Upper lobe of left lung (tissue), 6 donors: ENCODE measurements around the gene P4HTM. TPM values are rescaled to one million over a fixed set of nuclear protein-coding genes. Genes with fewer than 3 reads are reported as not detected.

Experiments
- ATAC-seq, 2 donors: fragments of 200-7000 bp; cut with Tn5 transposase; one replicate each; pipeline ENCODE4 v1.9.1; 2022; ENCODE audit warnings: mild to moderate bottlenecking in 2 of 2, moderate library complexity in 2 of 2; ENCODE audit not compliant: low FRiP score in 2 of 2
- DNase-seq, 2 donors: peaks; one replicate each; pipeline ENCODE4 v3.0.0-alpha.2; 2019 to 2020
- H3K27ac ChIP-seq, 4 donors: fragments of 200-600 bp; sonication (generic); one replicate each; pipeline ENCODE4 v1.5.1; 2016 to 2019
- H3K27me3 ChIP-seq, 4 donors: fragments of 200-600 bp; sonication (generic); one replicate each; pipeline ENCODE4 v1.5.1; 2017 to 2019
- H3K36me3 ChIP-seq, 4 donors: fragments of 200-600 bp; sonication (generic); one replicate each; pipeline ENCODE4 v1.5.1; 2016 to 2019
- H3K4me1 ChIP-seq, 4 donors: fragments of 200-600 bp; sonication (generic); one replicate each; pipeline ENCODE4 v1.5.1; 2018 to 2019
- H3K4me3 ChIP-seq, 4 donors: fragments of 200-600 bp; sonication (generic); one replicate each; pipeline ENCODE4 v1.5.1; 2017 to 2019; ENCODE audit warnings: mild to moderate bottlenecking in 2 of 4, moderate library complexity in 1 of 4
- H3K9me3 ChIP-seq, 4 donors: fragments of 200-600 bp; sonication (generic); one replicate each; pipeline ENCODE4 v1.5.1; 2018 to 2019
- EP300 ChIP-seq, 4 donors: sonication (generic); formaldehyde crosslinking; IDR thresholded peaks; one replicate each; pipeline ENCODE4 v1.5.1; 2017; ENCODE audit warnings: antibody characterized with exemption in 4 of 4, control low read depth in 2 of 4
- POLR2A ChIP-seq, 4 donors: fragments of 450-650 bp; IDR thresholded peaks; one replicate each; pipeline ENCODE4 v1.5.1; 2016 to 2017; ENCODE audit warnings: antibody characterized with exemption in 4 of 4, mild to moderate bottlenecking in 2 of 4
- POLR2AphosphoS5 ChIP-seq, 2 donors: sonication (generic); formaldehyde crosslinking; IDR thresholded peaks; one replicate each; pipeline ENCODE4 v1.5.1; 2017; ENCODE audit warnings: antibody characterized with exemption in 2 of 2
- WGBS, 2 donors: methylation state at CpG; one replicate each; pipeline ENCODE4 v1.1.5; 2017 to 2018; 5-methylcytosine and 5-hydroxymethylcytosine counted together
- total RNA-seq, 6 donors: library from RNA; depleted of rRNA in 4 of 6; stranded (reverse); fragments of >200 nt in 4 of 6; gene quantifications; one replicate each; pipeline versions ENCODE4 v1.1.0 to v1.2.1, GENCODE V29; 2016 to 2021
- TF ChIP-seq, protein P1 (sequence below), 6 experiments: fragments of 450-650 bp in 4 of 6; fragments of 200-600 bp in 2 of 6; sonication (generic) in 2 of 6; IDR thresholded peaks; one replicate each; pipeline ENCODE4 v1.5.1; 2016 to 2019; ENCODE audit warnings: antibody characterized with exemption in 6 of 6
- donor health status: DM: no; HTN: no; CAD: no; lungs with moderate emphysema.
- donor health status: DM: no; HTN: yes; CAD: no; lungs with severe emphysema.

Gene P4HTM
- total RNA-seq, 6 donors from 2014 or later: 44.2 to 184 (median 69.9) TPM

DNA sequence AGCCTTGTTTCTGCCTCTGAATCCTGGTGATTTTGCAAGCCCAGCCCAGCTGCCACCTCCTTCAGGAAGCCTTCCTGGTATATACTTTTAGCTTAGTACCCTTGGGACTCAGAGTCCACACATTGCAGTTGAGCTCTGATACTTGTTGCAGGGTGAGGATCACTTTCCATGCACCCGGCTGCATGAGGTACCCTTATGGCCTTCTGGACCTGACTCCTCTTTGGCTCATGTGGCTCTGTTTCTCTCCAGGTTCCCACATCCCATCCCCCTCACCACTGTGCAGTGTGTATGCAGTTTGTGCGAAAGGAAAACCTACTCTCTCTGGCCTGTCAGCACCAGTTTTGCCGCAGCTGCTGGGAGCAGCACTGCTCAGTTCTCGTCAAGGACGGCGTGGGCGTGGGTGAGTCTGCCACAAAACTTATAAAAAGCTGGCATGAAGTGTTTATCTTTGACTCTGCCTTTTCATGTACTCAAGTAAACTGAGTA is 23.1 kb upstream of the P4HTM start:
- no peaks in the 10 kb centered on the region for H3K4me1 ChIP-seq
- no peak for ATAC-seq
- WGBS, 2 donors: 58 to 64% methylated on average over 7 of the region's 7 CpGs
- peak in 1 of 2 donors; percentile 31 for DNase-seq
- no peak overlapping the region for H3K4me3 ChIP-seq
- H3K27me3 ChIP-seq: no peaks in the 10 kb centered on the region
- no peak for TF ChIP-seq POLR2AphosphoS5 (IDR thresholded peaks at IDR 0.05)
- no peak for TF ChIP-seq EP300 (IDR thresholded peaks at IDR 0.05)
- no peak for TF ChIP-seq POLR2A (IDR thresholded peaks at IDR 0.05)
- TF ChIP-seq, protein P1, sequence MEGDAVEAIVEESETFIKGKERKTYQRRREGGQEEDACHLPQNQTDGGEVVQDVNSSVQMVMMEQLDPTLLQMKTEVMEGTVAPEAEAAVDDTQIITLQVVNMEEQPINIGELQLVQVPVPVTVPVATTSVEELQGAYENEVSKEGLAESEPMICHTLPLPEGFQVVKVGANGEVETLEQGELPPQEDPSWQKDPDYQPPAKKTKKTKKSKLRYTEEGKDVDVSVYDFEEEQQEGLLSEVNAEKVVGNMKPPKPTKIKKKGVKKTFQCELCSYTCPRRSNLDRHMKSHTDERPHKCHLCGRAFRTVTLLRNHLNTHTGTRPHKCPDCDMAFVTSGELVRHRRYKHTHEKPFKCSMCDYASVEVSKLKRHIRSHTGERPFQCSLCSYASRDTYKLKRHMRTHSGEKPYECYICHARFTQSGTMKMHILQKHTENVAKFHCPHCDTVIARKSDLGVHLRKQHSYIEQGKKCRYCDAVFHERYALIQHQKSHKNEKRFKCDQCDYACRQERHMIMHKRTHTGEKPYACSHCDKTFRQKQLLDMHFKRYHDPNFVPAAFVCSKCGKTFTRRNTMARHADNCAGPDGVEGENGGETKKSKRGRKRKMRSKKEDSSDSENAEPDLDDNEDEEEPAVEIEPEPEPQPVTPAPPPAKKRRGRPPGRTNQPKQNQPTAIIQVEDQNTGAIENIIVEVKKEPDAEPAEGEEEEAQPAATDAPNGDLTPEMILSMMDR (IDR thresholded peaks at IDR 0.05): no peak
- no peak overlapping the region for H3K27ac ChIP-seq
- H3K9me3 ChIP-seq: no peaks in the 10 kb centered on the region
- peaks cover 34 to 88% (median 61%) of the 10 kb centered on the region in 4 donors for H3K36me3 ChIP-seq

DNA sequence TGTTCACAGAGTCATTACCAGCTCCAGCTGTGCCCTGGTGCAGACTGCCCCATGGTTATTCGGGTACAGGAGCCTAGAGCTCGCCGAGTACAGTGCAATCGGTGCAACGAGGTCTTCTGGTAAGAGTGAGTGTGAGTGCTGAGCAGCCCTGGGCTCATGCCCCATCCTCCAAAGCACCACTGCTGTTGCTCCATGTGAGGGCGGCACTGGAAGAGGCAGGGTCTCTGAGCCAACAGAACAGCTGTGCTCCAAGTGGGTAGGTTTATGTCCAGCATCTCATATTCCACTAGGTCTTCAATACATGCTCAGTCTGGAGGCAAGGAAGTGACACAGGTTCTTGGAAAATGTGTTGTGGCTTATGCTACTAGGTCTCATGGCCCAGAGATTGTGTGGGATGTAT is 19.5 kb upstream of the P4HTM start:
- Histone ChIP-seq H3K9me3 (no peaks in the 10 kb centered on the region), H3K4me3 (no peak overlapping the region), H3K36me3 (peaks cover 44 to 99% (median 78%) of the 10 kb centered on the region in 4 donors), H3K4me1 (no peaks in the 10 kb centered on the region), H3K27ac (no peak overlapping the region), H3K27me3 (no peaks in the 10 kb centered on the region)
- DNase-seq: no peak
- TF ChIP-seq, protein P1 (IDR thresholded peaks at IDR 0.05): no peak
- TF ChIP-seq POLR2AphosphoS5 (IDR thresholded peaks at IDR 0.05): no peak
- no peak for TF ChIP-seq EP300 (IDR thresholded peaks at IDR 0.05)
- no peak for TF ChIP-seq POLR2A (IDR thresholded peaks at IDR 0.05)
- WGBS, 2 donors: 92 to 97% methylated on average over 5 to 6 of the region's 6 CpGs
- no peak for ATAC-seq

DNA sequence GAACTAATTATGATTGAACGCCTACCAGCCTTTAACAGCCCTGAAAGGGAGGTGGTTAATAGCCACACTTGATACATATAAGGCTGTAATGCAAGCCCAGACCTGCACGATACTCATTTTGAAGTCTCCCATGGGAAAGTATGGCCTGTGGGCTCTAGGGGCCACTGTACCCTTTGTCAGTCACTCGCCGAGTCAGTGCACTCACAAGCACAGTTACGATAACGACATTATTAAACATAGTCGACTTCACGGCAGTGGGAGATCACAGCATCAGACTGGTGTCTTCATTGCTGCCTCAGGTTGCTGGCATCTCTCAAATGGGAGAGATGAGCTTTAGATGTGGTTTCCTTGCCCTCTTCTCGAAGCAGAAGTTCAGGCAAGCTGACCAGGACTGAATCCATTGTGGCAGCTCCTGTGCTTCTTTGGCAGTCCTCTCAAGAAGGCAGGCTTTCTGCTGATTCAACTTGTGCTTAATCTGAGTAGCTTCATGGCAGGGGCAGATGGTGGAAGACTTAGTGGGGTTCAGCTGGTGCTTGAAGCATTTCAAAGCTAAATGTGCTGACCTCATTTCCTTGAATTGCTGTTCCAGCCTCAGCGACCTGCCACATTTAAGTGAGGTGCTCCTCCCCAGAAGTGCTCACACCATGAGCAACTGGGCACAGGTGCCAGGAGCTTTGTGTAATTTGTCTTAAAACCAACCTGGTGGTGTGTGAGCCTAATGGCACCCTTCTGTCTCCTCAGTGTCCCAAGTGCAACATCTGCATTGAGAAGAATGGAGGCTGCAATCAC is 15.8 kb upstream of the P4HTM start:
- 84 to 93% methylated on average over 6 to 10 of the region's 10 CpGs for WGBS, 2 donors
- H3K36me3 ChIP-seq: peaks cover 54 to 98% (median 86%) of the 10 kb centered on the region in 4 donors
- no peak for ATAC-seq
- no peaks in the 10 kb centered on the region for H3K4me1 ChIP-seq
- H3K9me3 ChIP-seq: no peaks in the 10 kb centered on the region
- no peak overlapping the region for H3K4me3 ChIP-seq
- no peak for DNase-seq
- no peaks in the 10 kb centered on the region for H3K27me3 ChIP-seq
- TF ChIP-seq, protein P1 (IDR thresholded peaks at IDR 0.05): no peak
- TF ChIP-seq POLR2A (IDR thresholded peaks at IDR 0.05) (no peak), POLR2AphosphoS5 (IDR thresholded peaks at IDR 0.05) (no peak), EP300 (IDR thresholded peaks at IDR 0.05) (no peak)
- H3K27ac ChIP-seq: no peak overlapping the region

DNA sequence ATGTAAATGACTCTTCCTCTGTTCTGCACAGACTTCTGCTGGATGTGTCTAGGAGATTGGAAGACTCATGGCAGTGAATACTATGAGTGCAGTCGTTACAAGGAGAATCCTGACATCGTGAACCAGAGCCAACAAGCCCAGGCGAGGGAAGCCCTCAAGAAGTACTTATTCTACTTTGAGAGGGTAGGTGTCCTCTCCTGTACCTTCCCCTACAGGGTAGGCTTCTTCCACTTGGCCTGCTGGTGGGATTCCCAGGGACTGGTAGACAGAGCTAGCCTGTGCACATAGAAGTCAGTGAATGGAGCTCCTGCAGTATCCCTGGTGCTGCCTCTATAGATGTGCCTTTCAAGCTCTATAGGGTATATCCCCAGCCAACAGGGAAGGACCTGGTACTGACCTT is 10.6 kb upstream of the P4HTM start:
- DNase-seq (no peak), ATAC-seq (no peak)
- no peak overlapping the region for H3K27ac ChIP-seq
- no peaks in the 10 kb centered on the region for H3K9me3 ChIP-seq
- TF ChIP-seq EP300 (IDR thresholded peaks at IDR 0.05) (no peak), POLR2A (IDR thresholded peaks at IDR 0.05) (no peak), POLR2AphosphoS5 (IDR thresholded peaks at IDR 0.05) (no peak)
- TF ChIP-seq, protein P1 (IDR thresholded peaks at IDR 0.05): no peak
- H3K4me1 ChIP-seq: no peaks in the 10 kb centered on the region
- H3K27me3 ChIP-seq: no peaks in the 10 kb centered on the region
- no peak overlapping the region for H3K4me3 ChIP-seq
- H3K36me3 ChIP-seq: peaks cover 42 to 97% (median 81%) of the 10 kb centered on the region in 4 donors
- 95 to 96% methylated on average over 3 of the region's 3 CpGs for WGBS, 2 donors
